Suprapubic skin (tissue), 4 donors: ENCODE data around the gene DTD2.

Source experiments
- POLR2A ChIP-seq, 2 donors: fragments of 450-650 bp; IDR thresholded peaks; one replicate each; pipeline ENCODE4 v1.6.1; 2017; ENCODE audit warnings: antibody characterized with exemption in 2 of 2, mild to moderate bottlenecking in 2 of 2, moderate library complexity in 2 of 2
- POLR2AphosphoS5 ChIP-seq, 3 donors: sonication (generic); formaldehyde crosslinking; IDR thresholded peaks; one replicate each; pipeline ENCODE4 v1.6.1; 2017; ENCODE audit warnings: antibody characterized with exemption in 3 of 3

DNA sequence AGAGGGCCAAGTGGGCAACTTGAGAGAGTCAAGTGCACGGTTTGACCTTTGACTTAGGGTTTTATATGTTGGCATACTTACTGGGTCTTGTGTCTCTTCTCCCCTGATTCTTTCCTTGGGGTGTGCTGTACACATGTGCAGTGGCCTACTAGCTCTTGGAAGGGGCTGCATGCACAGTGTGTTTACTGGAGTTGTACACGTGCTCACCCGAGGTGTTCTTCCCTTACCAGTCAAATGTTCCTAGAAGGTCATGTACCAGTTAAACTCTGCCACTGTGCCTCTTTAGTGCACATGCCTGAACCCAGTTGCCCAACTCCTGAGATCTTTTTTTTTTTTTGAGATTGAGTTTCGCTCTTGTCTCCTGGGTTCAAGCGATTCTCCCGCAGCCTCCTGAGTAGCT lies 9.2 kb upstream of the DTD2 start:
- TF ChIP-seq POLR2A (IDR thresholded peaks at IDR 0.05) (no peak), POLR2AphosphoS5 (IDR thresholded peaks at IDR 0.05) (no peak)
